Breast epithelium (tissue), 4 donors: ENCODE data around the gene AMIGO1. TPM values are rescaled to one million over a fixed set of nuclear protein-coding genes. Genes with fewer than 3 reads are reported as not detected.
A peak's percentile ranks its signal among the peaks of the same experiment; 100 is the strongest.

Experiments
- DNase-seq, 2 donors: peaks; one replicate each; pipeline ENCODE4 v3.0.0-alpha.2; 2019; ENCODE audit warnings: low spot score in 2 of 2
- H3K27ac ChIP-seq, 2 donors: fragments of 200-600 bp; sonication (generic) in 1 of 2; one replicate each; pipeline ENCODE4 v1.5.1; 2016 to 2019; ENCODE audit warnings: mild to moderate bottlenecking in 1 of 2
- H3K27me3 ChIP-seq, 2 donors: fragments of 200-600 bp; sonication (generic) in 1 of 2; one replicate each; pipeline versions ENCODE4 v1.5.1 to v1.6.0; 2017 to 2019; ENCODE audit warnings: control low read depth in 1 of 2, mild to moderate bottlenecking in 1 of 2
- H3K36me3 ChIP-seq: fragments of 200-600 bp; one replicate; pipeline ENCODE4 v1.5.1; 2019
- H3K4me1 ChIP-seq, 2 donors: fragments of 200-600 bp; sonication (generic); one replicate each; pipeline ENCODE4 v1.5.1; 2016 to 2019; ENCODE audit warnings: control low read depth in 1 of 2
- H3K4me3 ChIP-seq, 3 donors: fragments of 200-600 bp; sonication (generic); 1 replicate in 2 of 3; 2 replicates in 1 of 3; pipeline ENCODE4 v1.5.1; 2016 to 2019; ENCODE audit warnings: mild to moderate bottlenecking in 3 of 3, moderate library complexity in 2 of 3
- H3K9me3 ChIP-seq, 2 donors: fragments of 200-600 bp; sonication (generic) in 1 of 2; one replicate each; pipeline ENCODE4 v1.5.1; 2016 to 2019; ENCODE audit warnings: control low read depth in 1 of 2
- CTCF ChIP-seq, 3 donors: fragments of 450-650 bp; IDR thresholded peaks; one replicate each; pipeline ENCODE4 v1.5.1; 2016 to 2017; ENCODE audit warnings: antibody characterized with exemption in 3 of 3, mild to moderate bottlenecking in 3 of 3, moderate library complexity in 3 of 3
- POLR2A ChIP-seq: fragments of 450-650 bp; IDR thresholded peaks from one replicate; pipeline ENCODE4 v1.6.1; 2016; ENCODE audit warnings: antibody characterized with exemption, mild to moderate bottlenecking, moderate library complexity
- POLR2AphosphoS5 ChIP-seq, 3 donors: sonication (generic); formaldehyde crosslinking; IDR thresholded peaks; one replicate each; pipeline ENCODE4 v1.6.1; 2017; ENCODE audit warnings: antibody characterized with exemption in 3 of 3
- intact Hi-C: fragments of 100-400 bp; cut with DNase I; formaldehyde crosslinking; loops from one replicate; pipeline ENCODE4 v1.15.1; 2023; ENCODE audit warnings: low total_unique reads
- total RNA-seq, 3 donors: library from RNA; depleted of rRNA; stranded (reverse); fragments of >200 nt; gene quantifications; one replicate each; pipeline ENCODE4 v1.1.0, GENCODE V29; 2016

Gene AMIGO1
- total RNA-seq, 3 donors from 2014 or later = 3.0 to 9.5 (median 6.4) TPM

DNA sequence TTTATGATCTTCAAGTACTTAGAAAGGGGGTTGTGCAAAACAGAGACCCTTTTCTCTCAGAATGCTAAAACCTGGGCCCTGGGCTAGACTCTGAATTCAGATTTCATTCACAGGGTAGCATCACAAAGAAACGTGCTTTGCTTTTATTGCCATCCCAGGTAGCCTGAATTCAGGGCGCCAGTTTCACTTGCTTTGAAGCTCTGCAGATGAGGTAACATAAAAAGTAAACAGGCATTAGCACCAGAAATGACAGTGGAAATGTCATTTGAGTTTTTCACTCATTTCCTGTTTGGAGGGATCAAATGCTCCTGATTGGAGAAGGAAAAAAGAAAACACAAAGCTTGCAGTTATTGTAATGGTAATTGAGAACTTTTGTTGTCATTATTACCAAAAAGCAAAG lies 40.6 kb downstream of the AMIGO1 start:
- H3K4me3 ChIP-seq = no peak overlapping the region
- no peak for DNase-seq
- intact Hi-C loops = no loop called here
- no peaks in the 10 kb centered on the region for H3K36me3 ChIP-seq
- no peaks in the 10 kb centered on the region for H3K9me3 ChIP-seq
- H3K4me1 ChIP-seq = no peaks in the 10 kb centered on the region
- TF ChIP-seq POLR2A (no peak), POLR2AphosphoS5 (IDR thresholded peaks at IDR 0.05) (no peak), CTCF (IDR thresholded peaks at IDR 0.05) (no peak)
- no peak overlapping the region for H3K27ac ChIP-seq
- H3K27me3 ChIP-seq = peaks cover 3 to 46% of the 10 kb centered on the region in 2 donors

- Histone ChIP-seq H3K36me3 (no peaks in the 10 kb centered on the region), H3K27ac (no peak overlapping the region), H3K4me1 (no peaks in the 10 kb centered on the region), H3K27me3 (peaks cover 3 to 51% of the 10 kb centered on the region in 2 donors), H3K4me3 (no peak overlapping the region), H3K9me3 (no peaks in the 10 kb centered on the region)
- TF ChIP-seq CTCF (IDR thresholded peaks at IDR 0.05) (no peak), POLR2AphosphoS5 (IDR thresholded peaks at IDR 0.05) (no peak), POLR2A (no peak)
- DNase-seq = no peak
- intact Hi-C loops = no loop called here
These were observed 41.5 kb downstream of the AMIGO1 start for GRCh38 chr1:109468061-109468460.

DNA sequence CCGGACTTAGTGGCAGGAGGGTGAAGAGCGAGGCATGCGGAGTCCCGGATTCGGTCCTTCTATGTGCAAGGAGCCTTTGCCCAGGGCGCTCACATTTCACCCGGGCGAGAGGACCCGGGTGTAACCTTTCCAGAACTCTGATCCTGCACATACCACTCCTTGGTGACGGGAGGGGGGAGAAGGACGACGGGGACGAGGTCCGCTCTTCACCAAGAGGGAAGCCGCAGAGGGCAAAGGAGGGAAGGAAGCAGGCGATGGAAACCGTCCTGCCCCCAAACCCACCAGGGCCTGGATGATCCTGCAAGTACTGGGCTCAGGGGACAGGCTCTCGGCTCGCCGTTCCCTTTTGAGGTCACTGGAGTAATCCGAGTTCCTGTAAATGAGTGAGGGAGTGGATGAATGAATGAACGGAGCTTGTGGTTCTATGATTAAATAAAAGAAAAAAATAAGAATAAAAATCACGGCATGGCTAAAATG lies 42.2 kb downstream of the AMIGO1 start:
- DNase-seq = no peak
- Histone ChIP-seq H3K36me3 (no peaks in the 10 kb centered on the region), H3K4me3 (peak overlapping the region; percentile 49 to 69 (median 54)), H3K4me1 (no peaks in the 10 kb centered on the region), H3K27ac (no peak overlapping the region), H3K9me3 (no peaks in the 10 kb centered on the region), H3K27me3 (peaks cover 3 to 55% of the 10 kb centered on the region in 2 donors)
- intact Hi-C loops = no loop called here
- TF ChIP-seq POLR2AphosphoS5 (IDR thresholded peaks at IDR 0.05) (no peak), POLR2A (no peak)

- Histone ChIP-seq H3K36me3 (no peaks in the 10 kb centered on the region), H3K27me3 (peaks cover 3 to 60% of the 10 kb centered on the region in 2 donors), H3K9me3 (no peaks in the 10 kb centered on the region), H3K4me3 (peak within 1 kb of the TSS; percentile 49 to 69 (median 54)), H3K27ac (no peak within 1 kb of the TSS), H3K4me1 (no peaks in the 10 kb centered on the region)
- intact Hi-C loops = no loop called here
- no peak for DNase-seq
- TF ChIP-seq POLR2A = no peak
- TF ChIP-seq CTCF (IDR thresholded peaks at IDR 0.05) = no peak
- TF ChIP-seq POLR2AphosphoS5 (IDR thresholded peaks at IDR 0.05) = no peak
These were observed 42.9 kb downstream of the AMIGO1 start, which contains the start of gene SYPL2 for GRCh38 chr1:109466452-109467300. Gene SYPL2, plus strand, starts transcription at chr1:109466546. Its CDS starts 298 bp downstream, at chr1:109466844.

GRCh38 chr1:109466125-109466451 lies 43.4 kb downstream of the AMIGO1 start:
- Histone ChIP-seq H3K27ac (no peak overlapping the region), H3K36me3 (no peaks in the 10 kb centered on the region), H3K4me3 (peak overlapping the region; percentile 49 to 69 (median 54)), H3K27me3 (peaks cover 3 to 65% of the 10 kb centered on the region in 2 donors), H3K9me3 (no peaks in the 10 kb centered on the region), H3K4me1 (no peaks in the 10 kb centered on the region)
- TF ChIP-seq POLR2A (no peak), POLR2AphosphoS5 (IDR thresholded peaks at IDR 0.05) (no peak), CTCF (IDR thresholded peaks at IDR 0.05) (no peak)
- intact Hi-C loops = no loop called here
- DNase-seq = no peak
